Mesenchymal stem cell (in vitro differentiated cells and primary cell): ENCODE measurements around the gene DNAH3.

ENCODE experiments used
- DNase-seq: peaks from one replicate; pipeline ENCODE4 v3.0.0-alpha.2; 2013
- H2AFZ ChIP-seq: one replicate; pipeline ENCODE4 v1.6.1; 2013; ENCODE audit warnings: low read depth, mild to moderate bottlenecking, control low read depth, inconsistent platforms, low read length, moderate library complexity
- H2AK5ac ChIP-seq: 2 replicates; pipeline ENCODE4 v1.6.1; 2013; ENCODE audit warnings: low read length, moderate library complexity, mild to moderate bottlenecking, inconsistent platforms; ENCODE audit not compliant: severe bottlenecking
- H2BK120ac ChIP-seq: one replicate; pipeline ENCODE4 v1.6.1; 2013; ENCODE audit warnings: low read depth, mild to moderate bottlenecking, inconsistent platforms, low read length, moderate library complexity
- H2BK12ac ChIP-seq, 2 experiments: one replicate each; pipeline ENCODE4 v1.6.1; 2013; ENCODE audit warnings: inconsistent platforms in 2 of 2, low read length in 2 of 2, mild to moderate bottlenecking in 2 of 2, moderate library complexity in 2 of 2, control low read depth in 1 of 2
- H2BK15ac ChIP-seq: one replicate; pipeline ENCODE4 v1.6.1; 2013; ENCODE audit warnings: mild to moderate bottlenecking, low read depth, inconsistent platforms; ENCODE audit not compliant: poor library complexity, severe bottlenecking
- H2BK5ac ChIP-seq: 2 replicates; pipeline ENCODE4 v1.6.1; 2013; ENCODE audit warnings: low read depth, mild to moderate bottlenecking, low read length, control low read depth, inconsistent platforms; ENCODE audit not compliant: poor library complexity, severe bottlenecking
- H3K14ac ChIP-seq, 2 experiments: one replicate each; pipeline ENCODE4 v1.6.1; 2013; ENCODE audit warnings: inconsistent platforms in 2 of 2, low read length in 2 of 2, control low read depth in 1 of 2, mild to moderate bottlenecking in 1 of 2, moderate library complexity in 1 of 2
- H3K18ac ChIP-seq, 2 experiments: one replicate each; pipeline ENCODE4 v1.6.1; 2013; ENCODE audit warnings: inconsistent platforms in 2 of 2, low read length in 2 of 2, control low read depth in 1 of 2, low read depth in 1 of 2, mild to moderate bottlenecking in 1 of 2
- H3K23ac ChIP-seq, 2 experiments: one replicate each; pipeline ENCODE4 v1.6.1; 2013; ENCODE audit warnings: inconsistent platforms in 2 of 2, low read length in 2 of 2, mild to moderate bottlenecking in 2 of 2, moderate library complexity in 2 of 2, control low read depth in 1 of 2
- H3K27ac ChIP-seq: 2 replicates; pipeline ENCODE4 v1.5.1; 2013; ENCODE audit warnings: mild to moderate bottlenecking, moderate library complexity, low read length, control low read depth, inconsistent platforms; ENCODE audit not compliant: poor library complexity, severe bottlenecking
- H3K27me3 ChIP-seq, 2 experiments: 2 replicates each; pipeline versions ENCODE4 v1.6.1 to v1.7.0; 2013; ENCODE audit warnings: low read length in 2 of 2, mild to moderate bottlenecking in 2 of 2, moderate library complexity in 2 of 2, control low read depth in 1 of 2, inconsistent platforms in 1 of 2; ENCODE audit not compliant: control insufficient read depth in 1 of 2, insufficient read depth in 1 of 2
- H3K36me3 ChIP-seq, 2 experiments: 2 replicates each; pipeline versions ENCODE4 v1.6.1 to v1.7.0; 2013; ENCODE audit warnings: low read length in 2 of 2, control low read depth in 1 of 2, inconsistent platforms in 1 of 2, low read depth in 1 of 2, mild to moderate bottlenecking in 1 of 2; ENCODE audit not compliant: insufficient read depth in 2 of 2, control insufficient read depth in 1 of 2
- H3K4ac ChIP-seq, 2 experiments: one replicate each; pipeline ENCODE4 v1.6.1; 2013; ENCODE audit warnings: inconsistent platforms in 2 of 2, low read length in 2 of 2, mild to moderate bottlenecking in 2 of 2, moderate library complexity in 2 of 2, control low read depth in 1 of 2, low read depth in 1 of 2
- H3K4me1 ChIP-seq: 2 replicates; pipeline ENCODE4 v1.6.1; 2013; ENCODE audit warnings: low read depth, low read length, control low read depth; ENCODE audit not compliant: control insufficient read depth, insufficient read depth
- H3K4me2 ChIP-seq: 2 replicates; pipeline ENCODE4 v1.6.1; 2013; ENCODE audit warnings: low read length, mild to moderate bottlenecking, inconsistent platforms; ENCODE audit not compliant: poor library complexity, severe bottlenecking
- H3K4me3 ChIP-seq, 2 experiments: 2 replicates each; pipeline versions ENCODE4 v1.5.1 to v1.7.0; 2013; ENCODE audit warnings: low read length in 2 of 2, mild to moderate bottlenecking in 2 of 2, control low read depth in 1 of 2, low read depth in 1 of 2; ENCODE audit not compliant: insufficient read depth in 1 of 2
- H3K79me1 ChIP-seq: replicated peaks from 2 replicates; pipeline ENCODE4 v1.6.1; 2013; ENCODE audit warnings: mild to moderate bottlenecking, control low read depth, low read length, inconsistent platforms; ENCODE audit not compliant: poor library complexity, severe bottlenecking
- H3K9ac ChIP-seq: 2 replicates; pipeline ENCODE4 v1.7.0; 2013; ENCODE audit warnings: mild to moderate bottlenecking, low read length, moderate library complexity
- H3K9me3 ChIP-seq: 2 replicates; pipeline ENCODE4 v1.7.0; 2013; ENCODE audit warnings: mild to moderate bottlenecking, low read length; ENCODE audit not compliant: control insufficient read depth
- H4K8ac ChIP-seq: one replicate; pipeline ENCODE4 v1.6.1; 2013; ENCODE audit warnings: inconsistent platforms, mild to moderate bottlenecking, low read length, moderate library complexity
- H4K91ac ChIP-seq: one replicate; pipeline ENCODE4 v1.6.1; 2013; ENCODE audit warnings: mild to moderate bottlenecking, low read length, inconsistent platforms
- WGBS: methylation state at CpG from one replicate; pipeline ENCODE4 v1.1.7; 2013; ENCODE audit warnings: mixed read lengths; 5-methylcytosine and 5-hydroxymethylcytosine counted together

DNAH3 gene

DNA sequence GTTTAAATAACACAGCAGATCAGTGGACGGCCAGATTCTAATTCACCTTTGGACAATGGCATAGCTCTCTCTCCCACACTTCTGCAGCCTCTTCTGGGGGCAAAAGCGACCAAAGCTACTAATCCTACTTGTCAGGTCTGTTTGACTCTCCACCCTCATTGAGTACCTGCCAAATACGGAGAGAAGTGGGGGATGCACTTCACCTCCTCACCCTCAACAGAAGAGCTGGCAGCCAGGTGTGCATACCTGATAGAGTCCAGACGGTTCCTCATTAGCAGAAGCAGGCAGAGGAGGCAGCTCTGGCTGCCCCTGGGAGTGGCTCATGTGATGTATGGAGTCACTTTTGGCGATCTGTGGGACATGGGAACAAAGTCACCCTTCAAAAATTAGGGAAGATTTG, 4.9 kb downstream of the DNAH3 start:
- H3K14ac ChIP-seq, result no peak overlapping the region

DNA sequence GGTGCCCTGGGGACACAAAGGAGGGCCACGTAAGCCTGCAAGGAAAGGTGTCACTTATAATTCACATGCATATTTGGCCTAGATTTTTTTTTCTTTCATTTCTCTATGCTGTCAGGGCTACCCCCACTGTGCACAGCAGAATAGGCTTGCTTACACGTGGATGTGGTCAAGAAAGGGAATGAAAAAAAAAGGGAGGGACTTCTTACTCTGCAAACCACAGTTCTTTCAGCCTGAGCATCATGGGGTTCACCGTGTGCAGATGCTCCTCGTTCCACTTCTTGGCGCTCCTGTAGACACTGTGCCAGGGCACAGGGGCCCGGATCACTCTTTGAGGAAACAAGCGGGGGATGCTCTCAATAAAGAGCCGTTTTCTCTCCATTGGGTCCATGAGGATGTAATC, 16.6 kb downstream of the DNAH3 start:
- Histone ChIP-seq H3K27me3 (peaks cover 0 to 10% of the 10 kb centered on the region in 2 experiments), H3K14ac (no peak overlapping the region), H2AK5ac (no peak overlapping the region), H3K9ac (no peak overlapping the region), H3K36me3 (no peaks in the 10 kb centered on the region), H3K4me1 (peaks cover 1% of the 10 kb centered on the region), H3K23ac (no peak overlapping the region), H2BK15ac (no peak overlapping the region), H3K4me2 (no peak overlapping the region), H3K27ac (no peak overlapping the region), H3K79me1 (no peaks in the 10 kb centered on the region), H2BK120ac (no peak overlapping the region), H2AFZ (no peak overlapping the region), H2BK12ac (no peak overlapping the region), H4K91ac (no peak overlapping the region), H3K4ac (no peak overlapping the region), H3K4me3 (no peak overlapping the region), H3K9me3 (no peaks in the 10 kb centered on the region), H4K8ac (no peak overlapping the region), H3K18ac (no peak overlapping the region), H2BK5ac (no peak overlapping the region)
- 80% methylated on average over 8 of the region's 8 CpGs for whole genome bisulfite sequencing
- DNase-seq, result no peak

More for the DNA sequence above, 4.9 kb downstream of the DNAH3 start:
- H2BK120ac ChIP-seq, result no peak overlapping the region
- H2BK12ac ChIP-seq, result no peak overlapping the region
- WGBS, result 61% methylated on average over 5 of the region's 5 CpGs
- H3K4ac ChIP-seq, result no peak overlapping the region
- no peak overlapping the region for H2AFZ ChIP-seq
- H3K4me1 ChIP-seq, result peaks cover 2% of the 10 kb centered on the region
- no peak overlapping the region for H2AK5ac ChIP-seq
- H2BK5ac ChIP-seq, result no peak overlapping the region
- H2BK15ac ChIP-seq, result no peak overlapping the region
- H4K91ac ChIP-seq, result no peak overlapping the region
- H3K9ac ChIP-seq, result no peak overlapping the region
- no peak overlapping the region for H4K8ac ChIP-seq
- peaks cover 14% of the 10 kb centered on the region for H3K9me3 ChIP-seq
- H3K18ac ChIP-seq, result no peak overlapping the region
- H3K23ac ChIP-seq, result no peak overlapping the region
- H3K4me3 ChIP-seq, result no peak overlapping the region
- no peaks in the 10 kb centered on the region for H3K79me1 ChIP-seq
- DNase-seq, result no peak
- peaks cover 8 to 14% of the 10 kb centered on the region in 2 experiments for H3K27me3 ChIP-seq
- H3K36me3 ChIP-seq, result no peaks in the 10 kb centered on the region
- no peak overlapping the region for H3K27ac ChIP-seq
- H3K4me2 ChIP-seq, result no peak overlapping the region

DNA sequence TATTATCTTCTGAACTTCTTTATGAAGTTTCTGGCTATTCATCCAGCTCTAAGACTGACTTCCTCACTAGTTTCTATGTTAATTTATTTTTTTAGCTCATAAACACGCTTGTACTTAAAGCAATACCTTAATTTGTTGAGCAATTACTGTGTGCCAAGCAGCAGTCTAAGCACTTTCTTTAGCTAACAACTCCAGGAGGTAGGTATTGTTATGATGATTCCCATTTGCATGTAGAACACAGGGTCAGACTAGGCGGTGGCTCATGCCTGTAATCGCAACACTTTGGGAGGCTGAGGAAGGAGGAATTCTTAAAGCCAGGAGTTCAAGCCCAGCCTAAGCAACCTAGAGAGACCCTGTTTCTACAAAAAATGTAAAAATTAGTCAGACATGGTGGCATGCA, 19.8 kb downstream of the DNAH3 start:
- peaks cover 5 to 26% of the 10 kb centered on the region in 2 experiments for H3K27me3 ChIP-seq
- H4K8ac ChIP-seq, result no peak overlapping the region
- no peak overlapping the region for H3K18ac ChIP-seq
- 67% methylated on average over 1 of the region's 3 CpGs for WGBS
- H3K14ac ChIP-seq, result no peak overlapping the region
- H2BK15ac ChIP-seq, result no peak overlapping the region
- no peak overlapping the region for H3K4ac ChIP-seq
- H3K79me1 ChIP-seq, result no peaks in the 10 kb centered on the region
- no peak overlapping the region for H3K9ac ChIP-seq
- no peak overlapping the region for H3K4me3 ChIP-seq
- H2BK5ac ChIP-seq, result no peak overlapping the region
- no peaks in the 10 kb centered on the region for H3K36me3 ChIP-seq
- H3K9me3 ChIP-seq, result no peaks in the 10 kb centered on the region
- no peak overlapping the region for H2BK12ac ChIP-seq
- H4K91ac ChIP-seq, result no peak overlapping the region
- H2AFZ ChIP-seq, result no peak overlapping the region
- no peak overlapping the region for H3K4me2 ChIP-seq
- no peak overlapping the region for H3K27ac ChIP-seq
- H2BK120ac ChIP-seq, result no peak overlapping the region
- no peak overlapping the region for H3K23ac ChIP-seq
- H3K4me1 ChIP-seq, result peaks cover 5% of the 10 kb centered on the region
- DNase-seq, result no peak
- no peak overlapping the region for H2AK5ac ChIP-seq

DNA sequence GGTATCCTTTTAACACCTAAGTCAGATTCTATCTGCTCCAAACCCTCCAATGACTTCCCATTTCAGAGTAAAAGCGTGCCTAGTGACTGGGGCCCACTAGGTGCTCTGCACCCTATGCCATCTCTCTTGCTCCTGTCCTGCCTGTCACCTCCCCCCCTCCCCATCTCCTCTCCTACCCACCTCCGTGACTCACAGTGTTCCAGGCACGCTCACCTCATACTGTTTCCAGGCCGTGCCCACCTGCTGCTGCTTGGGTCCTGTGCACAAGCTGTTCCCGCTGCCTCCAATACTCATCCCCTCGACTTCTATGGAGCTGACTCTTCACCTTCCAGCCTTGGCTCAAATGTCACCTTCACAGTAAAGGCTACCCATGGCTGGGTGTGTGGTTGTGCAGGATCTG, 21.7 kb downstream of the DNAH3 start:
- Histone ChIP-seq H4K8ac (no peak overlapping the region), H2BK15ac (no peak overlapping the region), H3K4me3 (no peak overlapping the region), H3K14ac (peak overlapping the region in 1 of 2 experiments; percentile 14), H2AK5ac (no peak overlapping the region), H3K4me2 (no peak overlapping the region), H2BK120ac (no peak overlapping the region), H3K18ac (no peak overlapping the region), H3K4ac (no peak overlapping the region), H3K9me3 (no peaks in the 10 kb centered on the region), H4K91ac (no peak overlapping the region), H3K27ac (no peak overlapping the region), H2BK5ac (no peak overlapping the region), H2BK12ac (no peak overlapping the region), H3K27me3 (peaks cover 5 to 26% of the 10 kb centered on the region in 2 experiments), H3K9ac (no peak overlapping the region), H3K36me3 (no peaks in the 10 kb centered on the region), H3K79me1 (no peaks in the 10 kb centered on the region), H3K23ac (peak overlapping the region in 1 of 2 experiments; percentile 48), H3K4me1 (peaks cover 5% of the 10 kb centered on the region), H2AFZ (no peak overlapping the region)
- 90% methylated on average over 6 of the region's 6 CpGs for WGBS
- DNase-seq, result no peak
